ENCODE data around the gene RAB3D. TPM values are rescaled to one million over a fixed set of nuclear protein-coding genes. Genes with fewer than 3 reads are reported as not detected.

Gene RAB3D
- total and polyA plus RNA-seq, 2 experiments from 2014 or later, result 3.7 to 5.1 TPM

- Histone ChIP-seq H3K9me3 (ENCODE audit: low read depth) (no peaks in the 10 kb centered on the region), H3F3A (ENCODE audit: insufficient read depth) (no peaks in the 10 kb centered on the region), H3K79me2 (ENCODE audit: insufficient read depth) (no peaks in the 10 kb centered on the region), H3K4me2 (ENCODE audit: unreplicated experiment) (peak overlapping the region; percentile 17), H3K9ac (no peak overlapping the region), H3K27ac (no peak overlapping the region), H3K36me3 (ENCODE audit: low read depth) (no peaks in the 10 kb centered on the region), H3K4me1 (ENCODE audit: insufficient read depth) (peaks cover 11% of the 10 kb centered on the region; the same call in 1 of the 2 replicates), H3K4me3 (no peak overlapping the region), H3K9me2 (ENCODE audit: insufficient read depth) (no peaks in the 10 kb centered on the region), H3K27me3 (replicated peaks; ENCODE audit: insufficient read depth) (no peaks in the 10 kb centered on the region), H2AFZ (peak overlapping the region; percentile 48), H4K20me1 (ENCODE audit: insufficient read depth) (no peaks in the 10 kb centered on the region)
- DNase-seq, result peak; percentile 49
- in situ Hi-C loops (cut with MboI), result loop anchor here (25.0 kb wide), 1 partner anchor 176 kb away; no protein-coding TSS in a partner anchor
- TF ChIP-seq EZH2 (IDR thresholded peaks at IDR 0.05; ENCODE audit: insufficient read depth, poor library complexity, severe bottlenecking), result no peak
- whole genome bisulfite sequencing, 2 experiments (ENCODE audit: low coverage in 1 of 2, low lambda C conversion rate in 2 of 2, missing lambda C conversion rate in 2 of 2), result 28 to 31% methylated on average over 6 of the region's 6 CpGs
Measured at GRCh38 chr19:11286312-11286974, 53.0 kb downstream of the RAB3D start.

- Histone ChIP-seq H3K79me2 (ENCODE audit: insufficient read depth) (no peaks in the 10 kb centered on the region), H3K9me2 (ENCODE audit: insufficient read depth) (no peaks in the 10 kb centered on the region), H3K9me3 (ENCODE audit: low read depth) (no peaks in the 10 kb centered on the region), H3F3A (ENCODE audit: insufficient read depth) (no peaks in the 10 kb centered on the region), H3K4me3 (no peak overlapping the region), H3K4me2 (ENCODE audit: unreplicated experiment) (no peak overlapping the region), H3K36me3 (ENCODE audit: low read depth) (no peaks in the 10 kb centered on the region), H3K27me3 (replicated peaks; ENCODE audit: insufficient read depth) (peaks cover 2% of the 10 kb centered on the region; the same call in 1 of the 2 replicates), H4K20me1 (ENCODE audit: insufficient read depth) (no peaks in the 10 kb centered on the region), H3K27ac (no peak overlapping the region), H3K4me1 (ENCODE audit: insufficient read depth) (peaks cover 11% of the 10 kb centered on the region; the same call in 1 of the 2 replicates), H2AFZ (no peak overlapping the region), H3K9ac (no peak overlapping the region)
- TF ChIP-seq EZH2 (IDR thresholded peaks at IDR 0.05; ENCODE audit: insufficient read depth, poor library complexity, severe bottlenecking), result no peak
- TF ChIP-seq EZH2phosphoT487 (IDR thresholded peaks at IDR 0.05; ENCODE audit: insufficient read depth, low read depth), result no peak
- no peak for DNase-seq
- in situ Hi-C loops (cut with MboI), result loop anchor here (25.0 kb wide), 1 partner anchor 178 kb away; no protein-coding TSS in a partner anchor
- WGBS, 2 experiments (ENCODE audit: low coverage in 1 of 2, low lambda C conversion rate in 2 of 2, missing lambda C conversion rate in 2 of 2), result 71 to 77% methylated on average over 6 of the region's 6 CpGs
Measured at GRCh38 chr19:11284515-11284914, 54.9 kb downstream of the RAB3D start.

- no peaks in the 10 kb centered on the region for H3K9me3 ChIP-seq (ENCODE audit: low read depth)
- DNase-seq, result no peak
- H3F3A ChIP-seq (ENCODE audit: insufficient read depth), result no peaks in the 10 kb centered on the region
- in situ Hi-C loops (cut with MboI), result loop anchor here (25.0 kb wide), 1 partner anchor 181 kb away; no protein-coding TSS in a partner anchor
- H3K4me2 ChIP-seq (ENCODE audit: unreplicated experiment), result no peak overlapping the region
- H3K4me1 ChIP-seq (ENCODE audit: insufficient read depth), result 0 out of 2 replicates have a peak, but pooled peaks cover 4% of the 10 kb centered on the region
- H3K79me2 ChIP-seq (ENCODE audit: insufficient read depth), result no peaks in the 10 kb centered on the region
- H3K9me2 ChIP-seq (ENCODE audit: insufficient read depth), result no peaks in the 10 kb centered on the region
- no peak overlapping the region for H3K9ac ChIP-seq
- no peak overlapping the region for H2AFZ ChIP-seq
- no peak overlapping the region for H3K27ac ChIP-seq
- no peaks in the 10 kb centered on the region for H3K36me3 ChIP-seq (ENCODE audit: low read depth)
- H4K20me1 ChIP-seq (ENCODE audit: insufficient read depth), result no peaks in the 10 kb centered on the region
- 47 to 49% methylated on average over 11 of the region's 11 CpGs for WGBS, 2 experiments (ENCODE audit: low coverage in 1 of 2, low lambda C conversion rate in 2 of 2, missing lambda C conversion rate in 2 of 2)
- TF ChIP-seq EZH2 (IDR thresholded peaks at IDR 0.05; ENCODE audit: insufficient read depth, poor library complexity, severe bottlenecking) (no peak), EZH2phosphoT487 (IDR thresholded peaks at IDR 0.05; ENCODE audit: insufficient read depth, low read depth) (no peak)
- peaks cover 9% of the 10 kb centered on the region; the same call in 1 of the 2 replicates for H3K27me3 ChIP-seq (replicated peaks; ENCODE audit: insufficient read depth)
- H3K4me3 ChIP-seq, result no peak overlapping the region
Measured at GRCh38 chr19:11281356-11282049, 58.0 kb downstream of the RAB3D start.

- Histone ChIP-seq H3K27ac (no peak overlapping the region), H3F3A (ENCODE audit: insufficient read depth) (no peaks in the 10 kb centered on the region), H3K4me3 (no peak overlapping the region), H3K4me2 (ENCODE audit: unreplicated experiment) (no peak overlapping the region), H3K4me1 (ENCODE audit: insufficient read depth) (no peaks in the 10 kb centered on the region), H2AFZ (no peak overlapping the region), H3K36me3 (ENCODE audit: low read depth) (no peaks in the 10 kb centered on the region), H3K9ac (no peak overlapping the region), H3K79me2 (ENCODE audit: insufficient read depth) (no peaks in the 10 kb centered on the region), H3K27me3 (replicated peaks; ENCODE audit: insufficient read depth) (peaks cover 9% of the 10 kb centered on the region; the same call in 1 of the 2 replicates), H3K9me3 (ENCODE audit: low read depth) (no peaks in the 10 kb centered on the region), H3K9me2 (ENCODE audit: insufficient read depth) (no peaks in the 10 kb centered on the region), H4K20me1 (ENCODE audit: insufficient read depth) (no peaks in the 10 kb centered on the region)
- WGBS, 2 experiments (ENCODE audit: low coverage in 1 of 2, low lambda C conversion rate in 2 of 2, missing lambda C conversion rate in 2 of 2), result 75 to 81% methylated on average over 5 of the region's 5 CpGs
- no peak for DNase-seq
- TF ChIP-seq EZH2 (IDR thresholded peaks at IDR 0.05; ENCODE audit: insufficient read depth, poor library complexity, severe bottlenecking), result no peak
- TF ChIP-seq EZH2phosphoT487 (IDR thresholded peaks at IDR 0.05; ENCODE audit: insufficient read depth, low read depth), result no peak
- in situ Hi-C loops (cut with MboI), result loop anchor here (25.0 kb wide), 1 partner anchor 183 kb away; no protein-coding TSS in a partner anchor
Measured at GRCh38 chr19:11279505-11280236, 59.8 kb downstream of the RAB3D start.
